A549 (cell line): ENCODE results near the gene PHLPP2. TPM values are rescaled to one million over a fixed set of nuclear protein-coding genes. Genes with fewer than 3 reads are reported as not detected.
A peak's percentile ranks its signal among the peaks of the same experiment; 100 is the strongest.

Source experiments
- ATAC-seq, 2 experiments: fragments of 200-7000 bp in 1 of 2; fragments of >200 bp in 1 of 2; cut with Nextera tagmentation in 1 of 2; cut with Tn5 transposase in 1 of 2; 3 replicates each; pipeline versions ENCODE4 v1.8.0 to v1.9.1; 2018 to 2020; ENCODE audit warnings: mild to moderate bottlenecking in 1 of 2, moderate library complexity in 1 of 2
- CTCF ChIA-PET: fragments of 300-600 bp; sonication (Branson Sonifier 250); formaldehyde crosslinking; extraction: SDS; loops from one replicate; lab custom pipeline; 2021; ENCODE audit warnings: antibody characterized with exemption, inconsistent platforms; lab: Yijun Ruan, JAX
- POLR2A ChIA-PET: fragments of 350-600 bp; formaldehyde crosslinking; extraction: SDS; loops from one replicate; lab custom pipeline; 2021; ENCODE audit warnings: antibody characterized with exemption, inconsistent platforms; lab: Yijun Ruan, JAX
- DNase-seq, 2 experiments: peaks; one replicate each; pipeline versions ENCODE4 v3.0.0 to v3.0.0-alpha.2; 2011 to 2016; ENCODE audit warnings: low read depth in 1 of 2, low spot score in 1 of 2
- FAIRE-seq: peaks from 2 replicates; lab custom pipeline; 2011; peaks lifted over from hg19 to GRCh38; lab: Jason Lieb, UNC
- H3K27ac ChIP-seq, 2 experiments: fragments of >200 bp; sonication (Bioruptor Twin); formaldehyde crosslinking; 3 replicates each; pipeline ENCODE4 v1.5.1; 2016 to 2017
- H3K4me1 ChIP-seq: fragments of >200 bp; sonication (Bioruptor Twin); formaldehyde crosslinking; 3 replicates; pipeline ENCODE4 v1.6.1; 2016
- H3K4me2 ChIP-seq: fragments of >200 bp; sonication (Bioruptor Twin); formaldehyde crosslinking; 3 replicates; pipeline ENCODE4 v1.6.1; 2016
- H3K4me3 ChIP-seq: fragments of >200 bp; sonication (Bioruptor Twin); formaldehyde crosslinking; 3 replicates; pipeline ENCODE4 v1.5.1; 2016
- H3K9me3 ChIP-seq: fragments of >200 bp; sonication (Bioruptor Twin); formaldehyde crosslinking; 3 replicates; pipeline ENCODE4 v1.6.1; 2016
- BHLHE40 ChIP-seq: IDR thresholded peaks from 2 replicates; pipeline ENCODE4 v1.6.1; 2012; ENCODE audit warnings: low read depth, low read length, inconsistent platforms
- CBX2 ChIP-seq: fragments of 200-600 bp; sonication (generic); IDR thresholded peaks from 2 replicates; pipeline ENCODE4 v1.6.1; 2016; ENCODE audit warnings: low read depth, mild to moderate bottlenecking, borderline replicate concordance
- CEBPB ChIP-seq, 2 experiments: fragments of >200 bp in 1 of 2; sonication (Bioruptor Twin) in 1 of 2; formaldehyde crosslinking in 1 of 2; IDR thresholded peaks; 2 replicates each; pipeline ENCODE4 v1.6.1; 2012 to 2016
- CHD2 ChIP-seq: fragments of 150-350 bp; IDR thresholded peaks from 2 replicates; pipeline ENCODE4 v1.6.1; 2014; ENCODE audit warnings: low read length; ENCODE audit not compliant: partially characterized antibody
- EHF ChIP-seq: fragments of 250-450 bp; sonication (Bioruptor Pico); IDR thresholded peaks from 2 replicates; pipeline ENCODE4 v1.5.0; 2020; ENCODE audit warnings: mild to moderate bottlenecking
- EP300 ChIP-seq, 2 experiments: fragments of >200 bp; sonication (Bioruptor Twin); formaldehyde crosslinking; IDR thresholded peaks; 2 replicates in 1 of 2; 3 replicates in 1 of 2; pipeline ENCODE4 v1.6.1; 2016 to 2017
- ESRRA ChIP-seq: fragments of 150-350 bp; IDR thresholded peaks from 2 replicates; pipeline ENCODE4 v1.6.1; 2014; ENCODE audit warnings: mild to moderate bottlenecking, low read length, borderline replicate concordance
- FOSL2 ChIP-seq, 2 experiments: fragments of 450-650 bp in 1 of 2; fragments of >200 bp in 1 of 2; sonication (Bioruptor Twin) in 1 of 2; formaldehyde crosslinking; IDR thresholded peaks; 2 replicates each; pipeline versions ENCODE4 v1.5.0 to v1.6.1; 2016 to 2020; ENCODE audit warnings: mild to moderate bottlenecking in 1 of 2, moderate library complexity in 1 of 2
- HEYL ChIP-seq: fragments of 250-450 bp; sonication (Bioruptor Pico); IDR thresholded peaks from 2 replicates; pipeline ENCODE4 v1.8.0; 2021; ENCODE audit warnings: mild to moderate bottlenecking, moderate library complexity
- HOXB13 ChIP-seq: fragments of 250-450 bp; sonication (Bioruptor Pico); IDR thresholded peaks from 2 replicates; pipeline ENCODE4 v1.5.0; 2020; ENCODE audit warnings: low read depth, mild to moderate bottlenecking, moderate library complexity
- KDM5A ChIP-seq: fragments of 200-600 bp; sonication (generic); IDR thresholded peaks from 2 replicates; pipeline ENCODE4 v1.6.1; 2016; ENCODE audit warnings: antibody characterized with exemption, mild to moderate bottlenecking
- NFE2L2 ChIP-seq: fragments of 150-350 bp; conservative IDR thresholded peaks from 2 replicates; pipeline ENCODE4 v1.6.1; 2014; ENCODE audit warnings: low read length
- NPAS2 ChIP-seq: fragments of 250-450 bp; sonication (Bioruptor Pico); IDR thresholded peaks from 2 replicates; pipeline ENCODE4 v1.8.0; 2022; ENCODE audit warnings: mild to moderate bottlenecking, moderate library complexity, borderline replicate concordance
- PHF8 ChIP-seq: fragments of 200-600 bp; sonication (generic); IDR thresholded peaks from 2 replicates; pipeline ENCODE4 v1.6.1; 2016; ENCODE audit warnings: low read depth, mild to moderate bottlenecking, antibody characterized with exemption, moderate library complexity, borderline replicate concordance
- POLR2A ChIP-seq: IDR thresholded peaks from 2 replicates; pipeline ENCODE4 v1.6.1; 2012; ENCODE audit warnings: mild to moderate bottlenecking, low read length
- RFX5 ChIP-seq: fragments of 450-650 bp; IDR thresholded peaks from 2 replicates; pipeline ENCODE4 v1.7.1; 2014; ENCODE audit warnings: antibody characterized with exemption, mild to moderate bottlenecking, moderate library complexity
- SMC3 ChIP-seq: fragments of >200 bp; sonication (Bioruptor Twin); formaldehyde crosslinking; IDR thresholded peaks from 3 replicates; pipeline ENCODE4 v1.6.1; 2018; ENCODE audit warnings: inconsistent platforms
- USF2 ChIP-seq: fragments of 450-650 bp; IDR thresholded peaks from 2 replicates; pipeline ENCODE4 v1.6.1; 2014; ENCODE audit warnings: antibody characterized with exemption
- ZSCAN20 ChIP-seq: fragments of 250-450 bp; sonication (Bioruptor Pico); IDR thresholded peaks from 2 replicates; pipeline ENCODE4 v1.8.0; 2022; ENCODE audit warnings: mild to moderate bottlenecking, moderate library complexity
- WGBS: methylation state at CpG from one replicate; pipeline ENCODE4 v1.1.6; 2017; ENCODE audit errors: missing lambda C conversion rate; 5-methylcytosine and 5-hydroxymethylcytosine counted together
- polyA plus RNA-seq, 4 experiments: library from polyadenylated mRNA; depleted of rRNA in 3 of 4; stranded (reverse); fragments of >200 nt; fragmentation: RNase III in 1 of 4; extraction: RNeasy Plus Mini Kit Qiagen cat#74134 plus additional on column Dnase treatment in 1 of 4; gene quantifications; 2 replicates in 3 of 4; 3 replicates in 1 of 4; pipeline ENCODE4 v1.2.3, GENCODE V29; 2011 to 2017

The PHLPP2 gene
- polyA plus RNA-seq, 2 of the 4 experiments (the other 2 are of a cell fraction), result 7.9 to 11.3 TPM

DNA sequence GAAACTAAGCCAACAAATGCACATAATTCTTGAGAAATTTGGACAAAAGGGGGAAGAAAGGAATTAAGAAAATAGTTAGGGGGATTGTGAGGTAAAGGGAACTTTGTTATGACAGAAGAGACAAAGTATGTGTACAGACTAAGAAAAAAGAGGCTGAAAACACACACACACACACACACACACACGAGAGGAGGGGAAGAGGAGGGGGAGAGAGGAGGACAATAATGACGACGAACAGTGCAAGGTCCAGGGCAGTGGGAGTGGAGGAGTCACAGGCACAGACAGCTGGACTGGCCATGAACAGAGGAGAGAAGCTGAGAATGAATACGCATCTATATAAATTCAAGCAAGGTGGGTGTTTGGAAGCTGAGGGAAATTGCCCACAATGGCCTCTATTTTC is 54.0 kb downstream of the PHLPP2 start:
- FAIRE-seq, result no peak

DNA sequence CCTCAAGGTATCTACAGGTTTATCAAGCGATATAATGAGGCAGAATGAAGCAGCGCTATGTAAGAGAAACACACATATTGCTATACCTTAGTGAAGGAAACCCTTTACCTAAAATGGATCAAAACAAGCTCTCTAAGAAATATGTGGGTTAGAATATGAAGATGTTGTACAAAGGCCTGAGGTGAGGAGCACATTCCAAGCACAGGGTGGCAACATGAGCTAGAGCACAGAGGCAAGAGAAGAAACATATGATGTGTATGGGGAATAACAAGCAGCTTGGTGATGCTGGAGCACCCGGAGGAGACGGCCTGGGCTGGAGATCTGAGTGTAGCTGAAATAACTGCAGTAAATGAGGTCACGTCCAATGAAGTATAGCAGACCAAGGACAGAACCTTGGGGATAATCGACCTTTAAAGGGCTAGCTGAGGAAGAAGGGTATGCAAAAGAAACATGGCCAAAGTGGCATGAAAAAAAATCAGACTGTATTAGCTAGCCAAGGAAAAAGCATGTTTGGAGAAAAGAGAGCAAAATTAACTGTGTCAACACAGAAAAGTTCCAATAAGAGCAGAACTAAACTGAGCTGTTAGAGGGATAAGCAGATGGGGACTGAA is 54.5 kb downstream of the PHLPP2 start:
- no peak for FAIRE-seq
- no peak for TF ChIP-seq CEBPB (IDR thresholded peaks at IDR 0.05)
- TF ChIP-seq CBX2, result no peak
- no peak for TF ChIP-seq ZSCAN20 (CRISPR knock-in tag)
- TF ChIP-seq NFE2L2, result no peak
- TF ChIP-seq POLR2A, result no peak
- TF ChIP-seq USF2, result no peak
- TF ChIP-seq, all 56 proteins: peak for 0
- peak in 1 of 2 experiments; percentile 18 for DNase-seq
- ATAC-seq, result peak in 1 of 2 experiments; percentile 48; a peak in 2 of 6 replicates
- ChIA-PET CTCF (interaction anchor here (0.5 to 2.0 kb wide), 5 partner anchors 17 to 203 kb away, joined by 3 to 6 read pairs (median 4); no protein-coding TSS in a partner anchor), POLR2A (no interaction called here)
- Histone ChIP-seq H3K27ac (no peak overlapping the region), H3K4me2 (no peak overlapping the region), H3K4me1 (peaks cover 23% of the 10 kb centered on the region), H3K4me3 (no peak overlapping the region), H3K9me3 (no peaks in the 10 kb centered on the region)
- 91% methylated on average over 6 of the region's 6 CpGs for WGBS

More for the DNA sequence above, 54.0 kb downstream of the PHLPP2 start:
- no peak overlapping the region for H3K4me3 ChIP-seq
- no peak overlapping the region for H3K4me2 ChIP-seq
- WGBS, result 64% methylated on average over 4 of the region's 4 CpGs
- no peak overlapping the region for H3K27ac ChIP-seq
- ATAC-seq, result no peak
- H3K4me1 ChIP-seq, result peaks cover 23% of the 10 kb centered on the region
- TF ChIP-seq USF2 (no peak), HEYL (no peak), BHLHE40 (no peak), FOSL2 (IDR thresholded peaks at IDR 0.05) (no peak), FOSL2 (CRISPR knock-in tag; IDR thresholded peaks at IDR 0.05) (no peak), NPAS2 (CRISPR knock-in tag) (no peak), ESRRA (no peak), RFX5 (no peak), SMC3 (no peak), CHD2 (no peak), HOXB13 (no peak), KDM5A (no peak), POLR2A (no peak), EHF (CRISPR knock-in tag) (no peak)
- TF ChIP-seq, all 56 proteins: peak for 0
- no peaks in the 10 kb centered on the region for H3K9me3 ChIP-seq
- ChIA-PET POLR2A (interaction anchor here (0.5 kb wide), 1 partner anchor 45 kb away, joined by 3 read pairs; no protein-coding TSS in a partner anchor), CTCF (interaction anchor here (0.5 to 2.0 kb wide), 4 partner anchors 17 to 203 kb away, joined by 3 to 6 read pairs (median 4); no protein-coding TSS in a partner anchor)
- no peak for DNase-seq

GRCh38 chr16:71666928-71667707 is 57.4 kb downstream of the PHLPP2 start:
- Histone ChIP-seq H3K27ac (peak overlapping the region; percentile 65 to 73), H3K9me3 (no peaks in the 10 kb centered on the region), H3K4me2 (peak overlapping the region; percentile 76), H3K4me3 (0 out of 3 replicates have a peak overlapping the region, but pooled peaks have one; percentile 7), H3K4me1 (peaks cover 23% of the 10 kb centered on the region)
- DNase-seq (peak in 1 of 2 experiments; percentile 42), ATAC-seq (peak; percentile 84 to 85), FAIRE-seq (peak; percentile 59)
- TF ChIP-seq EP300 (IDR thresholded peaks at IDR 0.05) (no peak), PHF8 (no peak), USF2 (no peak)
- ChIA-PET POLR2A (no interaction called here), CTCF (no interaction called here)
- 8% methylated on average over 4 of the region's 4 CpGs for WGBS
